ENCODE data around the gene OLFM4. TPM values are rescaled to one million over a fixed set of nuclear protein-coding genes. Genes with fewer than 3 reads are reported as not detected.

The OLFM4 gene
- total and polyA plus RNA-seq, 10 of the 15 experiments (the other 5 are each of a cell fraction or from before 2014, with no cell fraction given): 0.03 to 0.27 (median 0.11) TPM; not detected in 6

DNA sequence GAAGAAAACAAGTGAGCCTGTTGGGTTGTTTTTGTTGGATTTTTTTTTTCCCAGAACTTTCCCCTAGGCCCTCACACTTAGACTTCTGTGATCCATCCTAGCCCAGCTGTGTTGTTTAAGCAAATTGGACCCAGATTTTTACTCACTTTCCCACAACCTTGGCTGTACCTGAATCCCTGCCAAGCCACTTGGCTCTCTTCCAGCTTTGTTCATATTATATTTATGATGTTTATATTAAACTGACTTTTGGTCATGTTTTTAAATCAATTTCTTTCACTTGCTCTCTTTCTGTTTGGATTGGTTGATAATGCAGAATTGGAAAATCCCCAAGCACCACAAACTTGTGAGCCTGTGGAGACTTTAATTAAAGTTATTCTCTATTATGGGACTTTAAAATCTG is 16.6 kb downstream of the OLFM4 start:
- Histone ChIP-seq H3K9ac (ENCODE audit: control insufficient read depth, insufficient read depth, low read length) (no peak overlapping the region), H3K27me3 (replicated peaks in 1 of 2; ENCODE audit: control insufficient read depth in 2 of 2, insufficient read depth in 2 of 2, low read length in 1 of 2) (no peaks in the 10 kb centered on the region), H3K9me3 (replicated peaks; ENCODE audit: control insufficient read depth, insufficient read depth, low read length) (no peaks in the 10 kb centered on the region), H3K4me1 (ENCODE audit: control insufficient read depth, insufficient read depth, low read length) (no peaks in the 10 kb centered on the region), H3K79me2 (ENCODE audit: control insufficient read depth, insufficient read depth, low read length) (no peaks in the 10 kb centered on the region), H4K20me1 (ENCODE audit: control insufficient read depth, insufficient read depth) (no peaks in the 10 kb centered on the region), H3K36me3 (ENCODE audit: control insufficient read depth in 2 of 2, insufficient read depth in 2 of 2, low read length in 1 of 2) (no peaks in the 10 kb centered on the region), H3K4me2 (ENCODE audit: control insufficient read depth, insufficient read depth) (no peak overlapping the region), H2AFZ (ENCODE audit: control insufficient read depth, low read depth, low read length) (no peak overlapping the region), H3K4me3 (no peak overlapping the region), H3K27ac (ENCODE audit: control insufficient read depth, insufficient read depth) (no peak overlapping the region)
- SMC1A ChIA-PET (ENCODE audit: uncharacterized antibody, unreplicated experiment): no interaction called here
- RAD21 ChIA-PET (ENCODE audit: unreplicated experiment): no interaction called here
- in situ Hi-C loops (cut with MboI) (no loop called here), intact Hi-C loops (cut with micrococcal nuclease; ENCODE audit: unreplicated experiment) (no loop called here)
- ATAC-seq (no peak), FAIRE-seq (no peak), DNase-seq (ENCODE audit: low read depth, low spot score) (no peak)
- no TSS peak for BruUV-seq (replicated peaks)
- CTCF ChIA-PET: no interaction called here
- POLR2A ChIA-PET: no interaction called here
- no peak for TF ChIP-seq ZNF274 (IDR thresholded peaks at IDR 0.05; ENCODE audit: insufficient read depth, insufficient read length)
- TF ChIP-seq, protein P1, sequence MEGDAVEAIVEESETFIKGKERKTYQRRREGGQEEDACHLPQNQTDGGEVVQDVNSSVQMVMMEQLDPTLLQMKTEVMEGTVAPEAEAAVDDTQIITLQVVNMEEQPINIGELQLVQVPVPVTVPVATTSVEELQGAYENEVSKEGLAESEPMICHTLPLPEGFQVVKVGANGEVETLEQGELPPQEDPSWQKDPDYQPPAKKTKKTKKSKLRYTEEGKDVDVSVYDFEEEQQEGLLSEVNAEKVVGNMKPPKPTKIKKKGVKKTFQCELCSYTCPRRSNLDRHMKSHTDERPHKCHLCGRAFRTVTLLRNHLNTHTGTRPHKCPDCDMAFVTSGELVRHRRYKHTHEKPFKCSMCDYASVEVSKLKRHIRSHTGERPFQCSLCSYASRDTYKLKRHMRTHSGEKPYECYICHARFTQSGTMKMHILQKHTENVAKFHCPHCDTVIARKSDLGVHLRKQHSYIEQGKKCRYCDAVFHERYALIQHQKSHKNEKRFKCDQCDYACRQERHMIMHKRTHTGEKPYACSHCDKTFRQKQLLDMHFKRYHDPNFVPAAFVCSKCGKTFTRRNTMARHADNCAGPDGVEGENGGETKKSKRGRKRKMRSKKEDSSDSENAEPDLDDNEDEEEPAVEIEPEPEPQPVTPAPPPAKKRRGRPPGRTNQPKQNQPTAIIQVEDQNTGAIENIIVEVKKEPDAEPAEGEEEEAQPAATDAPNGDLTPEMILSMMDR (IDR thresholded peaks at IDR 0.05 in 2 of 3, conservative IDR thresholded peaks at IDR 0.05 in 1 of 3; ENCODE audit: control insufficient read depth in 2 of 3, extremely low read depth in 1 of 3, insufficient read depth in 1 of 3, low read depth in 3 of 3, low read length in 3 of 3): no peak
- no peak for TF ChIP-seq TAF1 (IDR thresholded peaks at IDR 0.05; ENCODE audit: borderline replicate concordance, low read depth, low read length)
- TF ChIP-seq ZNF622 (IDR thresholded peaks at IDR 0.05): no peak
- TF ChIP-seq BHLHE40 (IDR thresholded peaks at IDR 0.05; ENCODE audit: borderline replicate concordance in 1 of 2, low read depth in 2 of 2, low read length in 1 of 2): no peak
- no peak for TF ChIP-seq BACH1 (IDR thresholded peaks at IDR 0.05; ENCODE audit: borderline replicate concordance)
- TF ChIP-seq, protein P2, sequence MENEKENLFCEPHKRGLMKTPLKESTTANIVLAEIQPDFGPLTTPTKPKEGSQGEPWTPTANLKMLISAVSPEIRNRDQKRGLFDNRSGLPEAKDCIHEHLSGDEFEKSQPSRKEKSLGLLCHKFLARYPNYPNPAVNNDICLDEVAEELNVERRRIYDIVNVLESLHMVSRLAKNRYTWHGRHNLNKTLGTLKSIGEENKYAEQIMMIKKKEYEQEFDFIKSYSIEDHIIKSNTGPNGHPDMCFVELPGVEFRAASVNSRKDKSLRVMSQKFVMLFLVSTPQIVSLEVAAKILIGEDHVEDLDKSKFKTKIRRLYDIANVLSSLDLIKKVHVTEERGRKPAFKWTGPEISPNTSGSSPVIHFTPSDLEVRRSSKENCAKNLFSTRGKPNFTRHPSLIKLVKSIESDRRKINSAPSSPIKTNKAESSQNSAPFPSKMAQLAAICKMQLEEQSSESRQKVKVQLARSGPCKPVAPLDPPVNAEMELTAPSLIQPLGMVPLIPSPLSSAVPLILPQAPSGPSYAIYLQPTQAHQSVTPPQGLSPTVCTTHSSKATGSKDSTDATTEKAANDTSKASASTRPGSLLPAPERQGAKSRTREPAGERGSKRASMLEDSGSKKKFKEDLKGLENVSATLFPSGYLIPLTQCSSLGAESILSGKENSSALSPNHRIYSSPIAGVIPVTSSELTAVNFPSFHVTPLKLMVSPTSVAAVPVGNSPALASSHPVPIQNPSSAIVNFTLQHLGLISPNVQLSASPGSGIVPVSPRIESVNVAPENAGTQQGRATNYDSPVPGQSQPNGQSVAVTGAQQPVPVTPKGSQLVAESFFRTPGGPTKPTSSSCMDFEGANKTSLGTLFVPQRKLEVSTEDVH (IDR thresholded peaks at IDR 0.05; ENCODE audit: low read depth, partially characterized antibody): no peak
- TF ChIP-seq MYB (IDR thresholded peaks at IDR 0.05; ENCODE audit: borderline replicate concordance, low read depth, low read length): no peak
- no peak for TF ChIP-seq MTA2 (IDR thresholded peaks at IDR 0.05; ENCODE audit: low read depth)
- TF ChIP-seq, protein P3, sequence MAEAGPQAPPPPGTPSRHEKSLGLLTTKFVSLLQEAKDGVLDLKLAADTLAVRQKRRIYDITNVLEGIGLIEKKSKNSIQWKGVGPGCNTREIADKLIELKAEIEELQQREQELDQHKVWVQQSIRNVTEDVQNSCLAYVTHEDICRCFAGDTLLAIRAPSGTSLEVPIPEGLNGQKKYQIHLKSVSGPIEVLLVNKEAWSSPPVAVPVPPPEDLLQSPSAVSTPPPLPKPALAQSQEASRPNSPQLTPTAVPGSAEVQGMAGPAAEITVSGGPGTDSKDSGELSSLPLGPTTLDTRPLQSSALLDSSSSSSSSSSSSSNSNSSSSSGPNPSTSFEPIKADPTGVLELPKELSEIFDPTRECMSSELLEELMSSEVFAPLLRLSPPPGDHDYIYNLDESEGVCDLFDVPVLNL (IDR thresholded peaks at IDR 0.05; ENCODE audit: low read depth, low read length): no peak
- TF ChIP-seq RELA (IDR thresholded peaks at IDR 0.05; ENCODE audit: borderline replicate concordance, partially characterized antibody): no peak
- TF ChIP-seq, protein P4, sequence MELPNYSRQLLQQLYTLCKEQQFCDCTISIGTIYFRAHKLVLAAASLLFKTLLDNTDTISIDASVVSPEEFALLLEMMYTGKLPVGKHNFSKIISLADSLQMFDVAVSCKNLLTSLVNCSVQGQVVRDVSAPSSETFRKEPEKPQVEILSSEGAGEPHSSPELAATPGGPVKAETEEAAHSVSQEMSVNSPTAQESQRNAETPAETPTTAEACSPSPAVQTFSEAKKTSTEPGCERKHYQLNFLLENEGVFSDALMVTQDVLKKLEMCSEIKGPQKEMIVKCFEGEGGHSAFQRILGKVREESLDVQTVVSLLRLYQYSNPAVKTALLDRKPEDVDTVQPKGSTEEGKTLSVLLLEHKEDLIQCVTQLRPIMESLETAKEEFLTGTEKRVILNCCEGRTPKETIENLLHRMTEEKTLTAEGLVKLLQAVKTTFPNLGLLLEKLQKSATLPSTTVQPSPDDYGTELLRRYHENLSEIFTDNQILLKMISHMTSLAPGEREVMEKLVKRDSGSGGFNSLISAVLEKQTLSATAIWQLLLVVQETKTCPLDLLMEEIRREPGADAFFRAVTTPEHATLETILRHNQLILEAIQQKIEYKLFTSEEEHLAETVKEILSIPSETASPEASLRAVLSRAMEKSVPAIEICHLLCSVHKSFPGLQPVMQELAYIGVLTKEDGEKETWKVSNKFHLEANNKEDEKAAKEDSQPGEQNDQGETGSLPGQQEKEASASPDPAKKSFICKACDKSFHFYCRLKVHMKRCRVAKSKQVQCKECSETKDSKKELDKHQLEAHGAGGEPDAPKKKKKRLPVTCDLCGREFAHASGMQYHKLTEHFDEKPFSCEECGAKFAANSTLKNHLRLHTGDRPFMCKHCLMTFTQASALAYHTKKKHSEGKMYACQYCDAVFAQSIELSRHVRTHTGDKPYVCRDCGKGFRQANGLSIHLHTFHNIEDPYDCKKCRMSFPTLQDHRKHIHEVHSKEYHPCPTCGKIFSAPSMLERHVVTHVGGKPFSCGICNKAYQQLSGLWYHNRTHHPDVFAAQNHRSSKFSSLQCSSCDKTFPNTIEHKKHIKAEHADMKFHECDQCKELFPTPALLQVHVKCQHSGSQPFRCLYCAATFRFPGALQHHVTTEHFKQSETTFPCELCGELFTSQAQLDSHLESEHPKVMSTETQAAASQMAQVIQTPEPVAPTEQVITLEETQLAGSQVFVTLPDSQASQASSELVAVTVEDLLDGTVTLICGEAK (IDR thresholded peaks at IDR 0.05; ENCODE audit: borderline replicate concordance): no peak
- TF ChIP-seq CHD2 (IDR thresholded peaks at IDR 0.05; ENCODE audit: borderline replicate concordance, low read depth, low read length): no peak
- no peak for TF ChIP-seq GATAD2B (conservative IDR thresholded peaks at IDR 0.05; ENCODE audit: low read depth)
- TF ChIP-seq SMAD1 (IDR thresholded peaks at IDR 0.05; ENCODE audit: low read depth, partially characterized antibody): no peak

All from GM12878 (cell line).